Neural crest cell (in vitro differentiated cells): Measurements from ENCODE around the gene C1RL. TPM values are rescaled to one million over a fixed set of nuclear protein-coding genes. Genes with fewer than 3 reads are reported as not detected.

ENCODE experiments used
- DNase-seq: peaks from one replicate; pipeline ENCODE4 v3.0.0; 2021; ENCODE audit warnings: low read depth, mixed read lengths, low spot score
- H3K27ac Mint-ChIP-seq: one replicate; pipeline ENCODE4 v1.8.0; 2021; ENCODE audit warnings: mild to moderate bottlenecking, mixed read lengths; ENCODE audit not compliant: unreplicated experiment
- H3K27me3 Mint-ChIP-seq: 2 replicates; pipeline ENCODE4 v1.8.0; 2021; ENCODE audit warnings: low read depth, mild to moderate bottlenecking, mixed read lengths
- H3K36me3 Mint-ChIP-seq: 2 replicates; pipeline ENCODE4 v1.8.0; 2021; ENCODE audit warnings: low read depth, mild to moderate bottlenecking, mixed read lengths
- H3K4me1 Mint-ChIP-seq: 2 replicates; pipeline ENCODE4 v1.8.0; 2021; ENCODE audit warnings: mixed read lengths
- H3K4me3 Mint-ChIP-seq: one replicate; pipeline ENCODE4 v1.8.0; 2021; ENCODE audit warnings: mild to moderate bottlenecking, mixed read lengths
- H3K9me3 Mint-ChIP-seq: 2 replicates; pipeline ENCODE4 v1.8.0; 2021; ENCODE audit warnings: mixed read lengths
- total RNA-seq: library from RNA; stranded (reverse); gene quantifications from 2 replicates; pipeline ENCODE4 v1.2.1, GENCODE V29; 2021
- TF ChIP-seq, protein P1 (sequence below): fragments of 200-600 bp; sonication (generic); conservative IDR thresholded peaks from 2 replicates; pipeline ENCODE4 v1.5.0; 2021; ENCODE audit warnings: antibody characterized with exemption, mild to moderate bottlenecking

The C1RL gene
- total RNA-seq, 1 donor from 2014 or later, result 12.8 TPM

DNA sequence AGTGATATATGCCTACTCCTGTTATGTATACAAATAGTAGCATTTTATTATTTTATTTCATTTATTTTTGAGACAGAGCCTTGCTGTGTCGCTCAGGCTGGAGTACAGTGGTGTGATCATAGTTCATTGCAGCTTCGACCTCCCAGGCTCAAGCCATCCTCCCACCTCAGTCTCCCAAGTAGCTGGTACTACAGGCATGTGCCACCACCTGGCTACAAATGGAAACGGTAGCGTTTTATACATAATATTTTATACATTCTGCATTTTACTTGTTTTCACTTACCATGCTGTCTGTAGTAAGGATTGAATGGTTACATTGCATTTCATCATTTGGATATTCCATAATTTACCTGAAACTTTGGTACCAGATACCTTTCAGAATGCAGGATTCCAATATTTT lies 30.9 kb downstream of the C1RL start:
- H3K36me3 Mint-ChIP-seq, result peaks cover 2% of the 10 kb centered on the region
- H3K27me3 Mint-ChIP-seq, result peaks cover 6% of the 10 kb centered on the region
- H3K4me3 Mint-ChIP-seq, result no peak overlapping the region
- no peak for DNase-seq
- peaks cover 8% of the 10 kb centered on the region for H3K4me1 Mint-ChIP-seq
- peaks cover 4% of the 10 kb centered on the region for H3K9me3 Mint-ChIP-seq
- H3K27ac Mint-ChIP-seq, result no peak overlapping the region
- TF ChIP-seq, protein P1, sequence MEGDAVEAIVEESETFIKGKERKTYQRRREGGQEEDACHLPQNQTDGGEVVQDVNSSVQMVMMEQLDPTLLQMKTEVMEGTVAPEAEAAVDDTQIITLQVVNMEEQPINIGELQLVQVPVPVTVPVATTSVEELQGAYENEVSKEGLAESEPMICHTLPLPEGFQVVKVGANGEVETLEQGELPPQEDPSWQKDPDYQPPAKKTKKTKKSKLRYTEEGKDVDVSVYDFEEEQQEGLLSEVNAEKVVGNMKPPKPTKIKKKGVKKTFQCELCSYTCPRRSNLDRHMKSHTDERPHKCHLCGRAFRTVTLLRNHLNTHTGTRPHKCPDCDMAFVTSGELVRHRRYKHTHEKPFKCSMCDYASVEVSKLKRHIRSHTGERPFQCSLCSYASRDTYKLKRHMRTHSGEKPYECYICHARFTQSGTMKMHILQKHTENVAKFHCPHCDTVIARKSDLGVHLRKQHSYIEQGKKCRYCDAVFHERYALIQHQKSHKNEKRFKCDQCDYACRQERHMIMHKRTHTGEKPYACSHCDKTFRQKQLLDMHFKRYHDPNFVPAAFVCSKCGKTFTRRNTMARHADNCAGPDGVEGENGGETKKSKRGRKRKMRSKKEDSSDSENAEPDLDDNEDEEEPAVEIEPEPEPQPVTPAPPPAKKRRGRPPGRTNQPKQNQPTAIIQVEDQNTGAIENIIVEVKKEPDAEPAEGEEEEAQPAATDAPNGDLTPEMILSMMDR, result no peak

- Mint-ChIP-seq H3K27ac (no peak overlapping the region), H3K9me3 (no peaks in the 10 kb centered on the region), H3K36me3 (no peaks in the 10 kb centered on the region), H3K4me3 (no peak overlapping the region), H3K27me3 (peaks cover 12% of the 10 kb centered on the region), H3K4me1 (peaks cover 8% of the 10 kb centered on the region)
- TF ChIP-seq, protein P1, result no peak
- DNase-seq, result no peak
Measured at GRCh38 chr12:7076493-7076892, 32.5 kb downstream of the C1RL start.

- TF ChIP-seq, protein P1, result no peak
- Mint-ChIP-seq H3K36me3 (no peaks in the 10 kb centered on the region), H3K27ac (no peak overlapping the region), H3K4me1 (peaks cover 8% of the 10 kb centered on the region), H3K27me3 (peaks cover 12% of the 10 kb centered on the region), H3K9me3 (no peaks in the 10 kb centered on the region), H3K4me3 (no peak overlapping the region)
- no peak for DNase-seq
Measured at GRCh38 chr12:7075939-7076338, 33.1 kb downstream of the C1RL start.

- Mint-ChIP-seq H3K27ac (no peak overlapping the region), H3K27me3 (peaks cover 12% of the 10 kb centered on the region), H3K4me3 (no peak overlapping the region), H3K4me1 (peaks cover 8% of the 10 kb centered on the region), H3K9me3 (no peaks in the 10 kb centered on the region), H3K36me3 (no peaks in the 10 kb centered on the region)
- no peak for DNase-seq
- TF ChIP-seq, protein P1, result no peak
Measured at GRCh38 chr12:7075518-7075917, 33.5 kb downstream of the C1RL start.

DNA sequence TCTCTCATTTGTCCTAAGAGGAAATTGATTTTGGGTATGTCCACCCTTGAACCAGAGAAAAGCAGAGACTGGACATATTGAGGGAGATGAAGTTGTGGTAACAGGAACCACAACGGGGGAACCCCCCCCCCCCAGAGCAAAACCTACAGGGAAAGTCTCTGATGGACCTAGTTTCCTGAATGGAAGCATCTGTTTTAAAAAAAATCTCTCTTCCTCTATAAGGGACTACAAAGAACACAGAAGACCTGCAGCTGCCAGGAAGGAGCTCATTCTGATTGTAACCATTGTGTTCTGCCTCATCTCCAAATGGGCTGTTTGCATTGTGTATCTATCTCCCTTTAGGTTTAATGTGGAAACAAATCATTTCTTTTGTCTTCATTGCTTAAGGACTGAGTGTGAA lies 35.1 kb downstream of the C1RL start:
- H3K9me3 Mint-ChIP-seq, result no peaks in the 10 kb centered on the region
- TF ChIP-seq, protein P1, result no peak
- peaks cover 8% of the 10 kb centered on the region for H3K4me1 Mint-ChIP-seq
- peaks cover 12% of the 10 kb centered on the region for H3K27me3 Mint-ChIP-seq
- DNase-seq, result no peak
- H3K4me3 Mint-ChIP-seq, result no peak overlapping the region
- H3K36me3 Mint-ChIP-seq, result no peaks in the 10 kb centered on the region
- no peak overlapping the region for H3K27ac Mint-ChIP-seq

GRCh38 chr12:7072554-7072953 lies 36.5 kb downstream of the C1RL start:
- Mint-ChIP-seq H3K9me3 (no peaks in the 10 kb centered on the region), H3K4me1 (peaks cover 8% of the 10 kb centered on the region), H3K4me3 (no peak overlapping the region), H3K27ac (no peak overlapping the region), H3K27me3 (peaks cover 12% of the 10 kb centered on the region), H3K36me3 (no peaks in the 10 kb centered on the region)
- DNase-seq, result no peak
- TF ChIP-seq, protein P1, result no peak
